Measurements from ENCODE around the gene DNAH2. TPM values are rescaled to one million over a fixed set of nuclear protein-coding genes. Genes with fewer than 3 reads are reported as not detected.

Gene DNAH2
- total and polyA plus RNA-seq, 9 of the 15 experiments (the other 6 are each of a cell fraction or from before 2014, with no cell fraction given): 0.03 TPM; not detected in 8

DNA sequence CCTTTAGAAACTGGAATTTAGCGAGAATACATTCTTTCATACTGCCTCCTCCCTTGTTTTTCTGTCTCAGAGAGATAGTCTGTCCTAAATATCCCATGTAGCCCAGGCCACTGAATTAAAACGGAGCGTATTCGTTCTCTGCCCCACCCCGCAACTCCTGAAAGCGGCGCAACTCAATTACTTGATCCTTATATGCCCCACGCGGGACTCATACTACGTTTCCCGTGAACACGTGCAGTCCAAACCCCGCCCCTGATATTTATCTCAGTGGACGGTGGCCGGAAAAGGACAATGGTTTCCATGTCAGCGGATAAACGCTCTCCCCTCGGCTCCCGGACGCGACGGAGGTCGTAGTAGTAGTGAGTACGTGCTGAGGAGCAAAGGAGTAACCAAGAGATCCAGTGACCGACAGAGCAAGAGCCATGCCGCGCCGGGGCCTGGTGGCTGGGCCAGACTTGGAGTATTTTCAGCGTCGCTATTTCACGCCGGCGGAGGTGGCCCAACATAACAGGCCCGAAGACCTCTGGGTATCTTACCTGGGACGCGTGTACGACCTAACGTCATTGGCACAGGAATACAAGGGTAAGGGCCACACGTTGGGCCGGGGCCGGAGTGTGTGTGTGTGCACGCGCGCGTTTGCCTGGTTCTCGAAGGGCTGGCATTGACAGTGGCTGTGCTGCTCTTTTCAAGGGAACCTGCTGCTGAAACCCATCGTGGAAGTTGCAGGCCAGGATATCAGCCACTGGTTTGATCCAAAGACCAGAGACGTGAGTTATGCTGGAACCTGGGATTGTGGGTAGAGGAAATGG is 140.4 kb downstream of the DNAH2 start, which contains the start of gene CYB5D1 (continued):
- TF ChIP-seq, protein P1, sequence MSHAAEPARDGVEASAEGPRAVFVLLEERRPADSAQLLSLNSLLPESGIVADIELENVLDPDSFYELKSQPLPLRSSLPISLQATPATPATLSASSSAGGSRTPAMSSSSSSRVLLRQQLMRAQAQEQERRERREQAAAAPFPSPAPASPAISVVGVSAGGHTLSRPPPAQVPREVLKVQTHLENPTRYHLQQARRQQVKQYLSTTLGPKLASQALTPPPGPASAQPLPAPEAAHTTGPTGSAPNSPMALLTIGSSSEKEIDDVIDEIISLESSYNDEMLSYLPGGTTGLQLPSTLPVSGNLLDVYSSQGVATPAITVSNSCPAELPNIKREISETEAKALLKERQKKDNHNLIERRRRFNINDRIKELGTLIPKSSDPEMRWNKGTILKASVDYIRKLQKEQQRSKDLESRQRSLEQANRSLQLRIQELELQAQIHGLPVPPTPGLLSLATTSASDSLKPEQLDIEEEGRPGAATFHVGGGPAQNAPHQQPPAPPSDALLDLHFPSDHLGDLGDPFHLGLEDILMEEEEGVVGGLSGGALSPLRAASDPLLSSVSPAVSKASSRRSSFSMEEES (CRISPR knock-in tag; IDR thresholded peaks at IDR 0.05): no peak
- TF ChIP-seq SP2 (IDR thresholded peaks at IDR 0.05; ENCODE audit: extremely low read depth, low read depth, low read length, poor library complexity, severe bottlenecking): no peak
- TF ChIP-seq MEIS2 (IDR thresholded peaks at IDR 0.05; ENCODE audit: partially characterized antibody): no peak
- TF ChIP-seq RBM25 (IDR thresholded peaks at IDR 0.05; ENCODE audit: low read depth, low read length, severe bottlenecking): no peak
- no peak for TF ChIP-seq MAFG (tag; conservative IDR thresholded peaks at IDR 0.05)
- TF ChIP-seq CBX1 (IDR thresholded peaks at IDR 0.05; ENCODE audit: low read depth): no peak
- no peak for TF ChIP-seq ARHGAP35 (IDR thresholded peaks at IDR 0.05; ENCODE audit: partially characterized antibody)
- no peak for TF ChIP-seq SMAD4 (CRISPR knock-in tag; conservative IDR thresholded peaks at IDR 0.05)
- TF ChIP-seq, protein P2, sequence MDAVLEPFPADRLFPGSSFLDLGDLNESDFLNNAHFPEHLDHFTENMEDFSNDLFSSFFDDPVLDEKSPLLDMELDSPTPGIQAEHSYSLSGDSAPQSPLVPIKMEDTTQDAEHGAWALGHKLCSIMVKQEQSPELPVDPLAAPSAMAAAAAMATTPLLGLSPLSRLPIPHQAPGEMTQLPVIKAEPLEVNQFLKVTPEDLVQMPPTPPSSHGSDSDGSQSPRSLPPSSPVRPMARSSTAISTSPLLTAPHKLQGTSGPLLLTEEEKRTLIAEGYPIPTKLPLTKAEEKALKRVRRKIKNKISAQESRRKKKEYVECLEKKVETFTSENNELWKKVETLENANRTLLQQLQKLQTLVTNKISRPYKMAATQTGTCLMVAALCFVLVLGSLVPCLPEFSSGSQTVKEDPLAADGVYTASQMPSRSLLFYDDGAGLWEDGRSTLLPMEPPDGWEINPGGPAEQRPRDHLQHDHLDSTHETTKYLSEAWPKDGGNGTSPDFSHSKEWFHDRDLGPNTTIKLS (IDR thresholded peaks at IDR 0.05; ENCODE audit: borderline replicate concordance, low read depth): no peak
- no peak for TF ChIP-seq ZNF551 (CRISPR knock-in tag; IDR thresholded peaks at IDR 0.05)
- TF ChIP-seq STAT5B (CRISPR knock-in tag; IDR thresholded peaks at IDR 0.05): no peak
- TF ChIP-seq SRF (CRISPR knock-in tag; IDR thresholded peaks at IDR 0.05): no peak
- TF ChIP-seq ELF4 (CRISPR knock-in tag; IDR thresholded peaks at IDR 0.05): no peak
- TF ChIP-seq NUFIP1 (IDR thresholded peaks at IDR 0.05; ENCODE audit: partially characterized antibody): no peak
- peak; percentile 60 for TF ChIP-seq CXXC5 (CRISPR knock-in tag; IDR thresholded peaks at IDR 0.05)

All from K562 (cell line).